Skeletal muscle tissue (tissue), 4 donors: ENCODE data around the gene PRKG1. TPM values are rescaled to one million over a fixed set of nuclear protein-coding genes. Genes with fewer than 3 reads are reported as not detected.

Experiments
- H3K27ac ChIP-seq: one replicate; pipeline ENCODE4 v1.7.0; 2013; ENCODE audit warnings: mild to moderate bottlenecking, low read depth, low read length, inconsistent platforms
- H3K27me3 ChIP-seq, 3 donors: one replicate each; pipeline ENCODE4 v1.7.0; 2013; ENCODE audit warnings: low read length in 3 of 3; ENCODE audit not compliant: control insufficient read depth in 3 of 3, insufficient read depth in 3 of 3
- H3K36me3 ChIP-seq, 3 donors: one replicate each; pipeline ENCODE4 v1.7.0; 2013; ENCODE audit warnings: low read length in 3 of 3; ENCODE audit not compliant: control insufficient read depth in 3 of 3, insufficient read depth in 3 of 3
- H3K4me1 ChIP-seq, 3 donors: one replicate each; pipeline ENCODE4 v1.7.0; 2013; ENCODE audit warnings: low read length in 3 of 3, mild to moderate bottlenecking in 3 of 3; ENCODE audit not compliant: control insufficient read depth in 3 of 3, insufficient read depth in 3 of 3
- H3K4me3 ChIP-seq, 3 donors: one replicate each; pipeline ENCODE4 v1.7.0; 2013; ENCODE audit warnings: low read length in 3 of 3
- H3K9ac ChIP-seq, 3 donors: one replicate each; pipeline ENCODE4 v1.7.0; 2013; ENCODE audit warnings: low read length in 3 of 3, mild to moderate bottlenecking in 3 of 3, moderate library complexity in 2 of 3, low read depth in 1 of 3
- H3K9me3 ChIP-seq, 3 donors: one replicate each; pipeline ENCODE4 v1.7.0; 2013; ENCODE audit warnings: low read length in 3 of 3; ENCODE audit not compliant: control insufficient read depth in 3 of 3
- total RNA-seq: library from RNA; depleted of rRNA; stranded (reverse); fragments of >200 nt; gene quantifications from one replicate; pipeline ENCODE4 v1.2.3, GENCODE V29; 2014
- donor health status: Osteomylitis.

The PRKG1 gene
- total RNA-seq, 1 donor from 2014 or later, result 44.9 TPM

GRCh38 chr10:52331638-52332364, 1257.5 kb downstream of the PRKG1 start:
- no peaks in the 10 kb centered on the region for H3K27me3 ChIP-seq
- H3K27ac ChIP-seq, result no peak overlapping the region
- H3K4me1 ChIP-seq, result no peaks in the 10 kb centered on the region
- no peaks in the 10 kb centered on the region for H3K36me3 ChIP-seq
- H3K9me3 ChIP-seq, result no peaks in the 10 kb centered on the region
- H3K9ac ChIP-seq, result no peak overlapping the region
- no peak overlapping the region for H3K4me3 ChIP-seq

GRCh38 chr10:52332815-52333214, 1258.5 kb downstream of the PRKG1 start:
- Histone ChIP-seq H3K4me3 (no peak overlapping the region), H3K27me3 (no peaks in the 10 kb centered on the region), H3K36me3 (no peaks in the 10 kb centered on the region), H3K9ac (no peak overlapping the region), H3K9me3 (no peaks in the 10 kb centered on the region), H3K27ac (no peak overlapping the region), H3K4me1 (no peaks in the 10 kb centered on the region)

GRCh38 chr10:52334595-52334994, 1260.3 kb downstream of the PRKG1 start:
- H3K27ac ChIP-seq, result no peak overlapping the region
- no peaks in the 10 kb centered on the region for H3K9me3 ChIP-seq
- H3K4me3 ChIP-seq, result no peak overlapping the region
- H3K36me3 ChIP-seq, result no peaks in the 10 kb centered on the region
- H3K27me3 ChIP-seq, result no peaks in the 10 kb centered on the region
- no peak overlapping the region for H3K9ac ChIP-seq
- no peaks in the 10 kb centered on the region for H3K4me1 ChIP-seq

DNA sequence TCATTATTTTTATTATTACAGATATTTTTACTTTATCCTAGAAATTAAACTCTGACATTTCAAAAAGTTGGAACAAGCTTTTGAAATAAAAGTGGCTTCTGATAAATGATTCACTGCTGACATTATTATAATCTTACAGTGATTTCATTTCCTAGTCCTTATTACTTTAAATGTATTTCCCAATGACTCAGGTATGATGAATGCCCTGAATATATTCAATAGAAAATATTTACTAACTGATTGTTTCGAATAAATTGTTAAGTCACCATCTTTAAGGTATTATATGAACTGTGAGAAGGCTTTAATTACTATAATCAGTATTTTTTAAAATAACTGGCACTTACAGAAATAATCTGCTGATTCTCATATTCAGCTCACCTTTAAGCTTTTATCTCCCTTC, 1261.4 kb downstream of the PRKG1 start:
- no peak overlapping the region for H3K4me3 ChIP-seq
- H3K9me3 ChIP-seq, result no peaks in the 10 kb centered on the region
- no peaks in the 10 kb centered on the region for H3K4me1 ChIP-seq
- no peaks in the 10 kb centered on the region for H3K36me3 ChIP-seq
- H3K9ac ChIP-seq, result no peak overlapping the region
- no peaks in the 10 kb centered on the region for H3K27me3 ChIP-seq
- no peak overlapping the region for H3K27ac ChIP-seq

- H3K9ac ChIP-seq, result no peak overlapping the region
- no peaks in the 10 kb centered on the region for H3K4me1 ChIP-seq
- no peaks in the 10 kb centered on the region for H3K9me3 ChIP-seq
- peaks cover 0 to 2% (median 0%) of the 10 kb centered on the region in 3 donors for H3K27me3 ChIP-seq
- no peak overlapping the region for H3K27ac ChIP-seq
- no peak overlapping the region for H3K4me3 ChIP-seq
- H3K36me3 ChIP-seq, result no peaks in the 10 kb centered on the region
These were observed 1262.9 kb downstream of the PRKG1 start for GRCh38 chr10:52337225-52337624.

GRCh38 chr10:52343439-52343838, 1269.2 kb downstream of the PRKG1 start:
- H3K9me3 ChIP-seq, result no peaks in the 10 kb centered on the region
- no peak overlapping the region for H3K27ac ChIP-seq
- no peak overlapping the region for H3K4me3 ChIP-seq
- H3K27me3 ChIP-seq, result peaks cover 0 to 2% (median 0%) of the 10 kb centered on the region in 3 donors
- H3K9ac ChIP-seq, result no peak overlapping the region
- no peaks in the 10 kb centered on the region for H3K4me1 ChIP-seq
- no peaks in the 10 kb centered on the region for H3K36me3 ChIP-seq

DNA sequence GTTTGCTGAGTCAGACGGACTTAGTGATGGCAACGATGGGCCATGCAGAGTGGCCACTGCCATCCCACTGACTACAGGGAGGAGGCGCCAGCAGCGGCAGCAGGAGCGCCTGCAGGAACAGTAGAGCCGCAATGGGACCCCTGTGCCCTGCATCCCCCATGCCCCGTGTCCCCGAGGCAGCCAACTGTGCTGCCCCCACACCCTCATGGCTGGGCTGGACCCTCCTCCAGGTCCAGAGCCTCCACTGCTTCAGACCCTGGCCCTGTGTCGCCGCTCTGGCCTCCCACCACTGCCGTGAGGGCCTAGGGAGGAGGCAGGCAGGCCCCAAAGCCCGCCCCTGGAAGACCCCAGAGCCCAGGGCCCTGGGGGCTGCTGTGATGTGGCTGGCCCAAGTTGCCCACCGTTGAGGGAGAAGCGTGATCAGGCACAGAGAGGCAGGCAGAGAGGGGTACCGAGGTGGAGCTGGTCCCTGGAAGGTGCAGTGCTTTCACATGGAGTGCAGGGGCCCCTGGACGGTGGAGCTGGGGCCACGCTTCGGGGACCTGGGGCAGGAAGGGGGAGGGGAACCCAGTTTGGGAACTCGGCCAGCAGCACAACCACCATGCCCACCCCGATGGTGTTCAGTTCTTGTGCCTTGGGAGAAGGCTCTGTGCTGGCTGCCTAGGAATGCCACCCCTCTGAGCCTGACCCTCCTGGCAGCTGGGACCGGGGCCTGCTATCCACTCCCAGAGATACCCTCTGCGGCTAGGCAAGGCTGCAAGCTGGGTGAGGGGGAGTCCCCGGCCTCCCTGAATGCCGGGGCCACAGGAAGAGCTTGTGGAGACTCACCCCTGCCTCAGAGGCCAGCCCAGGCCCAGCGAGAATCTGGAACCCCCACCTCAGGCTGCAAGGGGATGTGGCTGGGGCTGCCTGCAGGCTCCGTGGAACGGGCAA, 1272.4 kb downstream of the PRKG1 start:
- Histone ChIP-seq H3K9me3 (no peaks in the 10 kb centered on the region), H3K36me3 (no peaks in the 10 kb centered on the region), H3K4me3 (no peak overlapping the region), H3K4me1 (no peaks in the 10 kb centered on the region), H3K27me3 (peaks cover 0 to 2% (median 0%) of the 10 kb centered on the region in 3 donors), H3K27ac (no peak overlapping the region), H3K9ac (no peak overlapping the region)

DNA sequence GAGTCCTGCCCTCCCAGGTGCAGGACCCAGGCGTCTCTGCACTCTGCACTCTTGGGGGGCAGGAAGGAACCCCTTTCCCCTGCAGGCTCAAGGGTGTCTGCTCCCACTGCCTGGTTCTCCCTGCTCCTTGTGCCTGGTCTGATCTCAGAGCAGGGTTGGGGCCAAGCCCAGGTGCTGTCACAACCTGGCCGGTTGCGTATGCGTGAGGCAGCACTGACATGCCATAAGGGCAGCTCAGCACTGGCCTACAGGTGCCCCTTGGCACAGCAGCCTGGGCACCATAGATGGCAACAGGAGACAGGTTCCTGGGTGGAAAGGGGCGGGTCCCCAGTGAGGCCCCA, 1273.0 kb downstream of the PRKG1 start:
- Histone ChIP-seq H3K4me3 (no peak overlapping the region), H3K36me3 (no peaks in the 10 kb centered on the region), H3K4me1 (no peaks in the 10 kb centered on the region), H3K9ac (no peak overlapping the region), H3K27ac (no peak overlapping the region), H3K27me3 (no peaks in the 10 kb centered on the region), H3K9me3 (no peaks in the 10 kb centered on the region)
